ENCODE results near the gene SMPD1.

The SMPD1 gene

GRCh38 chr11:6427516-6427915 lies 37.2 kb downstream of the SMPD1 start:
- Histone ChIP-seq H3K4me2 (ENCODE audit: low read depth, low read length, poor library complexity, severe bottlenecking) (no peak overlapping the region), H3K79me2 (ENCODE audit: insufficient read depth, low read length) (no peaks in the 10 kb centered on the region), H3K4me1 (ENCODE audit: insufficient read depth, low read length, poor library complexity, severe bottlenecking) (no peaks in the 10 kb centered on the region), H3K9me2 (replicated peaks; ENCODE audit: low read depth, low read length) (no peaks in the 10 kb centered on the region), H4K20me1 (ENCODE audit: insufficient read depth, low read length, poor library complexity, severe bottlenecking) (no peaks in the 10 kb centered on the region), H3K27me3 (ENCODE audit: insufficient read depth, low read length, poor library complexity, severe bottlenecking) (no peaks in the 10 kb centered on the region), H2AFZ (ENCODE audit: low read length) (no peak overlapping the region), H3K36me3 (ENCODE audit: insufficient read depth, low read length) (no peaks in the 10 kb centered on the region), H3K9ac (ENCODE audit: low read depth, low read length, poor library complexity, severe bottlenecking) (no peak overlapping the region), H3K4me3 (ENCODE audit: low read length, poor library complexity, severe bottlenecking) (no peak overlapping the region), H3K9me3 (ENCODE audit: insufficient read depth, low read depth, low read length) (no peaks in the 10 kb centered on the region), H3F3A (ENCODE audit: low read depth) (no peaks in the 10 kb centered on the region)
- no peak for TF ChIP-seq CTCF (conservative IDR thresholded peaks at IDR 0.05; ENCODE audit: low read length)
- TF ChIP-seq EZH2phosphoT487 (IDR thresholded peaks at IDR 0.05; ENCODE audit: borderline replicate concordance), result no peak

- no peaks in the 10 kb centered on the region for H3K9me3 ChIP-seq (ENCODE audit: insufficient read depth, low read depth, low read length)
- H3K36me3 ChIP-seq (ENCODE audit: insufficient read depth, low read length), result no peaks in the 10 kb centered on the region
- H3K4me3 ChIP-seq (ENCODE audit: low read length, poor library complexity, severe bottlenecking), result no peak overlapping the region
- no peaks in the 10 kb centered on the region for H3K27me3 ChIP-seq (ENCODE audit: insufficient read depth, low read length, poor library complexity, severe bottlenecking)
- no peaks in the 10 kb centered on the region for H4K20me1 ChIP-seq (ENCODE audit: insufficient read depth, low read length, poor library complexity, severe bottlenecking)
- no peak overlapping the region for H3K4me2 ChIP-seq (ENCODE audit: low read depth, low read length, poor library complexity, severe bottlenecking)
- H2AFZ ChIP-seq (ENCODE audit: low read length), result no peak overlapping the region
- TF ChIP-seq CTCF (conservative IDR thresholded peaks at IDR 0.05; ENCODE audit: low read length) (no peak), EZH2phosphoT487 (IDR thresholded peaks at IDR 0.05; ENCODE audit: borderline replicate concordance) (no peak)
- no peaks in the 10 kb centered on the region for H3K79me2 ChIP-seq (ENCODE audit: insufficient read depth, low read length)
- H3K9ac ChIP-seq (ENCODE audit: low read depth, low read length, poor library complexity, severe bottlenecking), result no peak overlapping the region
- no peaks in the 10 kb centered on the region for H3K9me2 ChIP-seq (replicated peaks; ENCODE audit: low read depth, low read length)
- H3F3A ChIP-seq (ENCODE audit: low read depth), result no peaks in the 10 kb centered on the region
- H3K4me1 ChIP-seq (ENCODE audit: insufficient read depth, low read length, poor library complexity, severe bottlenecking), result no peaks in the 10 kb centered on the region
These were observed 41.6 kb downstream of the SMPD1 start for GRCh38 chr11:6431861-6432260.

GRCh38 chr11:6433998-6434660 lies 43.9 kb downstream of the SMPD1 start:
- peaks cover 17% of the 10 kb centered on the region for H3K4me1 ChIP-seq (ENCODE audit: insufficient read depth, low read length, poor library complexity, severe bottlenecking)
- H3K9me3 ChIP-seq (ENCODE audit: insufficient read depth, low read depth, low read length), result no peaks in the 10 kb centered on the region
- no peaks in the 10 kb centered on the region for H3K27me3 ChIP-seq (ENCODE audit: insufficient read depth, low read length, poor library complexity, severe bottlenecking)
- H3K36me3 ChIP-seq (ENCODE audit: insufficient read depth, low read length), result no peaks in the 10 kb centered on the region
- TF ChIP-seq EZH2phosphoT487 (IDR thresholded peaks at IDR 0.05; ENCODE audit: borderline replicate concordance), result no peak
- no peak for TF ChIP-seq CTCF (conservative IDR thresholded peaks at IDR 0.05; ENCODE audit: low read length)
- H2AFZ ChIP-seq (ENCODE audit: low read length), result no peak overlapping the region
- no peaks in the 10 kb centered on the region for H3K79me2 ChIP-seq (ENCODE audit: insufficient read depth, low read length)
- no peaks in the 10 kb centered on the region for H4K20me1 ChIP-seq (ENCODE audit: insufficient read depth, low read length, poor library complexity, severe bottlenecking)
- H3K4me2 ChIP-seq (ENCODE audit: low read depth, low read length, poor library complexity, severe bottlenecking), result no peak overlapping the region
- no peaks in the 10 kb centered on the region for H3F3A ChIP-seq (ENCODE audit: low read depth)
- H3K9me2 ChIP-seq (replicated peaks; ENCODE audit: low read depth, low read length), result no peaks in the 10 kb centered on the region
- no peak overlapping the region for H3K9ac ChIP-seq (ENCODE audit: low read depth, low read length, poor library complexity, severe bottlenecking)
- no peak overlapping the region for H3K4me3 ChIP-seq (ENCODE audit: low read length, poor library complexity, severe bottlenecking)

Measured in Loucy (cell line).